GM19467 (cell line): Measurements from ENCODE around the gene DPYSL3.

Source experiments
- ATAC-seq: cut with Tn5 transposase; IDR thresholded peaks from one replicate; pipeline ENCODE4 v1.9.1; 2021; ENCODE audit warnings: mild to moderate bottlenecking, moderate library complexity; ENCODE audit not compliant: unreplicated experiment

Gene DPYSL3

DNA sequence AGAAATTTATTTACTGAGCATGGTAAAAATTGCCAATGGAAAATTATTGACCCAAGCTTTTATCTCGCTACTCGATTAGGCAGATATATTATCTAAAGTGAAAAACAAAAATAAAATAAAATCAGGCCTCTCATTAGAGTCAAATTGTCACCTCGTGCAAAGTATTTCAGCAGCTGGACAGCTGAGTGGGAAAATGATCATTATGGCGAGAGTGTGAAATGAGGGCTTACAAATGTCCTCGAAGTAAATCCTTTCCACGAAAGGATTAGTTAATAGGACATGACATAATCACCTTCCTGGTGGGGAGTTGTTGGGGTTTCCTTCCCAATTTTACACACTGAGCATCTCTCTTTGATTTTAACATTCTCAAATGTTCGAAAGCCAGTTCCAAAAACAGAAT is 5.4 kb upstream of the DPYSL3 start:
- ATAC-seq: no peak

DNA sequence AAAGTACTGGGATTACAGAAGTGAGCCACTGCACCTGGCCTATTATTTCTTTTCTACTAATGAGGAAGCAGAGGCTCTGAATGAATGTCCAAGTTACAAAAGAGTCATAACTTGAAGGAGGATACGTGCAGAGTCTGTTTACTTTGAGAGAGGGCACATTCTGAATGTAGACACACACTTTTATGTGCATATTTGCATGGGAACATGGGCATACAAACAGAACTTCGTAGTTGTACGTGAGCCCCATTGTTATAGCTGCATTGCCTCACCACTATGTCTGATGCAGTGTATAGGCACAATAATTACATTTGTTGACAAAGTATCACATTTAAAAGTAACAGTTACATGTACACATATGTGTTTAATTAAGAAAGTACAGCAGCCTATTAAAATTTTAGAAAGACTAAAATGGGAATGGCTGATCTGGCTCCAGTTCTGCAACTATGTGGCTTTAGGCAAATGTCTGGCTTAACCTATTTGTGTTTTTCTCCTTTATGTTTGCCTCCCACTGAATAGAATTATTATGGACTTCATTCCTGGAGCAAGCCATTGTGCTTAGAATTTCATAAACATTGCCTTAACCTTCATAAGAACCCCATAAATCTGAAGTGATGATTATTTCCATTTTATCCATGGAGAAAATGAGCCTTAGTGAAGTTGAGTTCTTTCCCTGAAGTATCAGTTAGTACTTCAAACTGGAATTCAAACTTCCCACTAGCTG is 3.0 kb upstream of the DPYSL3 start:
- ATAC-seq: no peak

DNA sequence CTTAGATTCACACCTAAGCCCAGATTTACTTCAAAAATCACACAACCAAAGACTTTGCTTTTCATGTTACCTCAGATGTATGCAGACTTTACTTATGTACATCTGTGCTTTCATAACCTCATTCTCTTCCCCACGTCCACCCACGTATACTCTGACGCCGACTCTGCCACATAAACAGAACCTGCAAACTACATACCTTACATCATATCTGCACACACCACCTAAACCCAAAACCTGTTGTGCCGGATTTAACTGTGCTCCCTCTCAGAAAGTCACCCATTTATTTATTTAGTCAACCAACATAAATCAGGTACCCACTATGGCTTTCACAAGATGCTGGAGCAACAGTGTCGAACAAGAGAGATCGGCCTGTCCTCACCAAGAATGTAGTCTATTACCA is 1.0 kb upstream of the DPYSL3 start:
- no peak for ATAC-seq

DNA sequence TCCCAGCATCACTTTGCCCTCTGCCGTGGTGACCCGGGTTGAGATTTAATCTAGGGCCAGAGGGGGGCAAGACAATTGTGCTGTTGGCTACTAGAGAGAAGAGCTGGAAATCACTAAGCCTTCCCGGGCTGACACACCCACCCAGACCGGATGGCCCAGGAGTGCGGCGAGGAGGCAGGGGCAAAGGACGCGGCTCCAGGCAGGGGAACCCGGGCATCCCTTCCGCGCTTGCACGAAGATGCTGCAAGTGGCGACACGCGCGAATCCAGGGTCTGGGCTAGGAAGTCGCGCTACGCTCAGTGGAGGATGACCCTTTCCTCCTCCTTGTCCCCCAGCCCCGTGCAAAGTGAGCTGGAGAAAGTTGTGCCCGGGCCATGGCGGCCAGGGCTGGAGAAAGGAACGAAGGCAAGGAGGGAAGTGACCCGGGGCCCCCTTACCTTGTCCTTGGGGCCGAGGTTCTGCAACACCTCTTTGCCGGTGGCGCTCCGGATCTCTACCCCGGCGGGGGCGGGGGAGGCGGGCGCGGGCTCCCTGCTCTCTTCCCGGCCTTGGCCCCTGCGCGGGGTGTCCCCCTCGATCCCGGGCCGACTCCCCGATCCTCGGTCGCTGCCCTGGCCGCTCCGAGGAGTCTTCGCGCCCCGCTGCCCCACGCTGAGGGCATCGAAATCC is 693 bp downstream of the DPYSL3 start:
- no peak for ATAC-seq

DNA sequence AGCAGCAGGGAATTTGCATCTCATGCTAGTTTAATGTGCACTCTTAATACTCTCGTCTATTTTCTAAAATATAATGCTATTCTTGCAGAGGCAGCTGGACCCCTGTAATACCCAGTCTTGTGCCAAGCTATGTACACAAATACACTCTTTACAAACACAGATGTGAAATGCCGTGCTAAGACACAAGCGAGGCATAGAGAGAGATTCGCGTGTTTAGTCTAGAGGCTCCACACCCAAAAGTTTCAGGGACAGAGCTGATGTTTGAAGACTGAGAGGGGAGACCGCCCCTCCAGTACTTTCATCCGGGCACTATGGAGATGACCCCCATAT is 1.2 kb downstream of the DPYSL3 start:
- ATAC-seq: no peak

DNA sequence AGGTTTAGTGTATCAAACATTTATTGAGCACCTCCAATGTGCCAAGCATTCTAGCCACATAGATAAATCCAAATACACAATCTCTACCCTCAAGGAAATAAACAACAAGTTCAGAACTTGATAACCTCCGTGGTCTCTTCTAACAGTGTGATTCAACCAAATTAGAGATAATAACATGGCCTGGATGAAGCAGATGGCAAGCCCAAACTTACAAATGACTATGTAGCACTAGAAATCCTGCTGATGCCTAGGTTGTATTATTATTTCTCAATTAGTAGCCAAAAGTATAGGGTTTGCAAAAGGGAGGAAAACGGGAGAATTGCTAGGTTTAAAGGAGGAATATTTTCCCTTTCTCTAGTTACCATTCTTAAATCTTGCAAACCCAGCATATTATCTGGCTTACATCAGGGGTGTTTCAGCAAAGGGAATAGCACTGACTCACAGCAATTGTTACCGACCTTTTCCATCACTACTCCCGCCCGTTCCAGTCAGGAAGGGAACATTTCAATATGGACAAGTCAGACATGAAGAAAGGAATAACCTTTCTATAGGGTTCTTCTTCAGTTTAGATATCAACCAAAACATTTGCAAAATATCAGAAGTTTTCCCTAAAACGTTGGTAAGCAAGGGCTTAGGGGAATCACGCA is 2.3 kb downstream of the DPYSL3 start:
- ATAC-seq: no peak

DNA sequence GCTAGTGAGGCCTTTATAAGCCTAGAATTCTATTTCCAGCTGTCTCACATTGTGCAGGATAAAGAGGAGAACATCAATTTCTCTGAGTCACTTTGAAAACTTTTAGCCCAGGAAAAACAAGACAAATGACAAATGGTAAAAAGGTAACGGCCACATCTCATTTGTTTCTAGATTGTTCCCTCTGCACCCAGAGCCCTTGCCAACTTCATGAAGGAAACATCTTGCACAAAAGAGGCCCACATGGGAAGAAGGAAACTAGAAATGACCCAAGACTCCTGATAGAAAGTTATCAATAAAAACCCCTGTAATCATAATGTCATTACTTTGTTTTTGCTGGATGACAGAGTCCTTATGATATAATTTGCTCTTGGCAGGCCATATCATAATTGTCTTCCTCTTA is 5.3 kb downstream of the DPYSL3 start:
- no peak for ATAC-seq

DNA sequence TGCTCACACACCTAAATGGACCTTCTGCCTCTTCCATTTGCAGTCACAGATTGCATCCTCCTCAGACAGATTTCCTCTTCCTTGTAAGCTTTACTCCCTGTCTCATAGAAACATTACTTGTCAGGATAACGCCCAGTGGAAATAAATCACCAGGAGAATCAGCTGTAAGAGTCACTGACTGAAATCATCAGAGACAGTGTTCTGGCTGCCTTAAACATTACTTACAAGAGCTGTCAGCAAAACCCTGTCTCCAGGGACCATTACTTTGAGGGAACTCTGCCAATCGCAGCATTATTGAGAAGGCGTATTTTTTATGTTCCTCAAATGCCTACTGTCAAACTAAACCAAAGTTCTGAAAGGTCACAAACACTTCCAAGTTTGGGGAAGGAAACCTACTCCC is 5.9 kb downstream of the DPYSL3 start:
- ATAC-seq: no peak

DNA sequence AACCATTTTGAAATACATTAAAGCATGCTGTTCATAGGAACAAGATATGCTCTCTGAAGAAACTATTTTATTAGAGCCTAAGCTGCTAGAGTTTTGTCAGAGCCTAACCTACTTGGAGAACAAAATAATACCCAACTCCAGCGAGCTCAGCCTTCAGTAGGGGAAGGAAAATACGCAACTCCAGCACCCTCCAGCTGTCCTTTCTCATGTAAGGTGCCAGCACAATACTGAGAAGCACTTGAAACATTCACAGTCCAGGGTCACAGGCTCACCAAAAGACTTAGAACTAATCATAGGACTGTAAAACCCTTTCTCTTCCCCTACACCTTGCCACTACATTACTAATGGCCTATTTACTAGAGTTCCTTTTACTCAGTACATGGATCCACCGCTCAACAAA is 18.9 kb downstream of the DPYSL3 start:
- no peak for ATAC-seq

DNA sequence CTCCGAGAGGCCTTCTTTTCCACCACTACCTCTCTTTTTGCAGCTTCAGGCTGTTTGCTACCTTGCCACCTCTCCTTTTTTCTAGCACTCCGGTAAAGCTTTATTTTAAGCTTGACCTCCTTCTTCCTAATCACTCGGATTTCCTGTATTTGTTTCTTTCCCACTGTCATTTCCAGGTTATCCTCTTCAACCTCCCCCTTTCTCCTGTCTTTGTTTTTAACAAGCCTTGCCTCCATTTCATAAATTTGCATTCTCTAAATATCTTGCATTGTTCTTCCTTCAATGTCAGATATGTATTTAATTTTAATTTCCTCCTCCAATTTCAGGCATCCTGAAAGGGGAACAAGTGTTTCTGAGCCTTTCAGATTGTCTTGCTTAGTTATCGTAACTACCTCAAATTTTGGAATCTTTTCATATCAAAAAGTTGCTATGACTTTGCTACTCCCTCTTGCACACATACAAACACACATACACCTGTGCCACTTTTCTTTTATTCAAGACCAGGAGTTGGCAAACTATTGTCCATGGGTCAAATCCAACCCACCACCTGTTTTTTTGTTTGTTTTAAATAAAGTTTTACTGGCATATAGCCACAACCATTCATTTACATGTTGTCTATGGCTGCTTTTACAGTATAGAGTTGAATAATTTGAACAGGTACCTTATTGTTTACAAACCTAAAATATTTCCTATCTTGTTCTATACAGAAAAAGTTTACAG is 22.7 kb downstream of the DPYSL3 start:
- no peak for ATAC-seq

DNA sequence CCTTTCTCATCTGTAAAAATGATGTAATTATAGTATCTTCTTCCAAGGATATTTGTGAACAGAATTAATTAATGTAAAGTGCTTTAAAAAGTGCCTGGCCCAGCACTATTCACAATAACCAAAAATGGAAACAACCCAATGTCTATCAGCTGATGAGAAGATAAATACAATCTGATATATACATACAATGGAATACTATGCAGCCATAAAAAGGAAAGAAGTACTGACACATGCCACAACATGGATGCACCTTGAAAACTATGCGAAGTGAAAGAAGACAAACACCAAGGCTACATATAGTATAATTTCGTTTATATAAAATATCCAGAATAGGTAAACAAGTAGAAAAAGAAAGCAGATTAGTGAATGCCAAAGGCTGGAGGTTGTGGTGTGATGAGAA is 24.1 kb downstream of the DPYSL3 start:
- ATAC-seq: no peak

DNA sequence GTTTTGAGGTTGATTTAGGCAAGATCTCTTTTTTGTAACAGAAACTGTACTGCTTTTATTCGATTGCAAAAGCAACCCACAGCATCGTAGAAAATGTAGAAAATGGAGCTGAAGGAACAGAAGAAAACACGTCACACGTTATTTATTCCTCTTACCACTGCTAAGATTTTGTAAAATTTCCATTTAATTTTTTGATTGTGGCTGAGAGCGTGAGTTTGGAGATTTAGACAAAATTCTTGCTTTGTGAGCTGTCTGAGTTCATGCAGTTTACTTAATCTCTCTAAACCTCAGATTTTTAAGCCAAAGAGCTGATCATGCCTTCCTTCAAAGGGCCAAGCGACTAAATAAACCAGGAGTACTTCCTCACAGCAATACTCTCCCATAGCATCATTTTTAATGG is 24.8 kb downstream of the DPYSL3 start:
- ATAC-seq: no peak

DNA sequence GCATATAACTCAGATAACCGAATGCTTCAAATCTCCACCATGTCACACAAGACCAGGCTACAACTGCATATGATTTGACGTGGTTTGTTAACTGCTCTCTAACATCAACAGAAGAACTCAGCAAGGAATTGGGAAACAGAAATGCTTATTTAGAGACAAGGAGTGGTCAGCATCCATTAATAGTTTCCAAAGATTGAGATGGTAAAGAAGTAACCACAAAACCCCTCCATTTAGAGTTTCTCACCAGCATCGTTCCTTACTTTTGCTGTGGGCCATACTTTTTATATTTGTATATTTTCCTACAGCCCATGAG is 25.2 kb downstream of the DPYSL3 start:
- no peak for ATAC-seq

DNA sequence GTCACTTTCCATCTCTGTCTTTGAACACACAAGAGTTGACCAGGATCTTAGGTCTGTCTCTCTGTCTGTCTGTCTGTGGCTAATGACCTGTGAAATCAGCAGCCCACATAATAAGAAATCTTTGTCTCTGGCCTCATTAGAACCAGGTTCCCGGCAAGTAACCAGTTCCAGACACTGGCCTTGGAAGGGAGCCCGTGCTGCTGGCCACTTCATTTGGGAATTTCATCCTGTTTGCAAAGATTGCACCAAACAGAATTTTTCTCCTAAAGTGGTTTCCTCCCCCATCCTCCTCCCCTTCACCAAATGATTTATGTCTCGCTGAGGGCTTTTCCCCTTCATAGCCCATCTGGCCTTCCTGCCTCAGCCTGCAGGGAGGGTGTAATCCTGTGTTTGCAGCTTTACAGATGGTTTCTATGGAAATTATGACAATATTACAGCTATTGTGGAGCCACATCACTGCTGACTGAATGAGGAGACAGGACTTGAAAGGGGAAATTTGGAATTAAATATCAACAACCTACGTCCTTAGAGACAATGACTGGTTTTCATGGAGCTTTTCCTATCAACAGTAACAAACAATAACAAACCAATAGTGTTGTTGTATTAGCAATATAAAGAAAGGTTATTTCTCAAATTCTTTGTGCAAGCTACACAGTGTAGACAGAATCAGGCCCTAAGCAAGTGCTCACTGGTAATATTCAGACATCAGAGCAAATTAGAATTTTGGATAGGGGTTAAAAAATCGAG is 25.7 kb downstream of the DPYSL3 start:
- ATAC-seq: no peak

DNA sequence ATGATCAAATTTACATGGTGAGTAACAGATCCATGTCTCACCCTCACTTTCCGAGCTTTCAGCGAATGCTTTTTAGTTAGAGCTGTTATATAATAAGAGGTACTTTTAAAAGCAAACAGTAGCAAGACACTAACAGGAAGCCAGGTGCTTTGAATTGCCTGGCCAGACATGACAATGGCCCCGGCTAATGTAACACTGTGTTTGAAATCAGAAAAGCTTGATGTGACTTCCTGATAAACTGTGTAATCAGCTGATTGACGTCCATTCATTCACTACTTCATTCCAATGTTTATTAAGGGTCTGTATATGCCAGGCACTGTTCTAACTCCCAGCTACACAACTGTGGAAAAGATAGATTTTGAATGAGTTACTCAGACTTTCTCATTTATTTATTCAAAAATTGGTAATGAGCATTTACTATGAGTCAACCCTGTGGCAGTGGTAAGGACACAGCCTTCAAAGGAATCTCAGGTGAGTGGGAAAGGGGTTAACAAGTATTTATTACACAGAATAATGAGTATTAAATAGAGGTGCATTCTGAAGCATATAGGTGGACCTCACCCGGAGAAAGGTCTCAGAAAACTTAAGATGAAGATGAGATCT is 26.6 kb downstream of the DPYSL3 start:
- no peak for ATAC-seq

DNA sequence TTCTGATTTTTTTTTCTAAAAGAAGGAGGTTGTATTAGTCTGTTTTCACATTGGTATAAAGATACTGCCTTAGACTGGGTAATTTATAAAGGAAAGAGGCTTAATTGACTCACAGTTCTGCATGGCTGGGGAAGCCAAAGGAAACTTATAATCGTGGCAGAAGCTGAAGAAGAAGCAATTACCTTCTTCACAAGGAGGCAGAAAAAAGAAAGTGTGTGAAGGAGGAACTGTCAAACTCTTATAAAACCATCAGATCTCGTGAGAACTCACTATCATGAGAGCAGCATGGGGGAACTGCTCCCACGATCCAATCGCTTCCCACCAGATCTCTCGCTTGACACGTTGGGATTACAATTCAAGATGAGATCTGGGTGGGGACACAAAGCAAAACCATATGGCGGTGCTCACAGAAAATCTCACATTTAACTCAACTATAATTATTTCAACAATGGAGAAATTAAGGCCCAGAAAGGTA is 27.1 kb downstream of the DPYSL3 start:
- ATAC-seq: no peak

DNA sequence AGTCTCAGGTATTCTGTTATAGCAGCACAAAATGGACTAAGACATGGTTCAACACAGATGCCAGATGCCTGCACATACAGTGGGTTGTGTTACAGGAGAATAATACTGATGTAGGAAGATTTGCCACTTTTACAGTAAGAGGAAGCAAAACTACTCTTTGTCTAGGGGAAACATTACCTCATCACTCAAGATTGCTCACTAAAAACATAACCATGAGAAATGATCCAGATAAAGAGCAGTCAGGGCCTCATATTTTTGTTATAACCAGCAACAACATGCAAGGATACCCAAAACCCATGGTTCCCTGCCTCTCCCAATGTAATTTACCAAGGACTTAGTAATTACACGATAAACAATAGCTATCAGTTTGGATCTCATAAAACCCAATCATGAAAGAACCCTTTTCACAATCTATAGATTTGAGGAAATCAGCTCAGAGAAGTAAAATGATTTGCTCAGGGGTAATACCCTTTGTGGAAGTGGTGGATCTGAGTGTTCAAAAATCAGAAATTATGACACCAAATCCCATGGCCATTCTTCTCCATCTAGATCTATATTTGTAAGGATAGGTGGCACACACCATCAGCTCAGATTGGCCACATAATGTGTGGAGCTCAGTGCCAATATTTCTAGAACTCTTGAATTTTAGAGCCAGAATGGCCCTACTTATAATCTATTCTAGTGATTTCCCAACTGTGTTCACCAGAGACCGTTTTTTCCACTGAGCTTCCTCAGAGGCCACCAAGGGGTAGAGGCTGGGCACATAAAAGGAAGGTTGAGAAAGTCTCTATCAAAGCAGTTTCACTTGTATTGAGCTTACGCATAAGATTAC is 27.8 kb downstream of the DPYSL3 start:
- ATAC-seq: no peak

DNA sequence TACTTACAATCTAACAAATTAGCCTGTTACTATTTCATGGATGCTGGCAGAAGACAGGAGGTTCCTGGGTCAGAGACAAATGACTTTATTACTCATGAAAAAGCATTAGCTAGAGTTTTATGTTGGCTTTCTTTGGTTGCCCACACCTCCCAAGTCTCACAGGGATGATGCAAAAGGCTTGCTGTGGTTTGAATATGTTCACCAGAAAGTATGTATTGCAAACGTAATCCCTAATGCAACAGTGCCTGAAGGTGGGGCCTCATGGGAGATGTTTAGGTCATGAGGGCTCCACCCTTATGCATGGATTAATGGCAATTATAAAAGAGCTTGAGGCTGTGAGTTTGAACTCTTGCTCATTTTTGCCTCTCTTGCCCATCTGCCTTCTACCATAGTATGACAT is 28.5 kb downstream of the DPYSL3 start:
- no peak for ATAC-seq

DNA sequence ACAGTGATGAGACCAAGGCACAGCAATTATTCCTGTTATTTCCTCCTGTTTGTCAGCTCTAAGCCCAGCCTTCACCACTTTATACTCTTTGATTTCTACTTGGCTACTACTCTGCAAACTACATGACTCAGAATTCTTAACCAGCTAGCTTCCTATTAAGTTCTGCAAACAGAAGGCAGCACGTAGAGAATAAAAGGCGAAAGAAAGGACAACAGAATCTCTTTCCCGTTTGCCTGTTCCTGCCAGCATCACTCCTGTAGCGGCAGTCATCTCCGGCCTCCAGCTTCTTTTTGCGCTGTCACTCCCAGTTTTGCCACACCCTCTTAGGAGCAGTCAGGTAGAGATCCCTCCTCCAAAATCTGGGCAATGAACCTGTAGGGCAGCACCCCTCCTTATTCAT is 29.9 kb downstream of the DPYSL3 start:
- ATAC-seq: no peak

DNA sequence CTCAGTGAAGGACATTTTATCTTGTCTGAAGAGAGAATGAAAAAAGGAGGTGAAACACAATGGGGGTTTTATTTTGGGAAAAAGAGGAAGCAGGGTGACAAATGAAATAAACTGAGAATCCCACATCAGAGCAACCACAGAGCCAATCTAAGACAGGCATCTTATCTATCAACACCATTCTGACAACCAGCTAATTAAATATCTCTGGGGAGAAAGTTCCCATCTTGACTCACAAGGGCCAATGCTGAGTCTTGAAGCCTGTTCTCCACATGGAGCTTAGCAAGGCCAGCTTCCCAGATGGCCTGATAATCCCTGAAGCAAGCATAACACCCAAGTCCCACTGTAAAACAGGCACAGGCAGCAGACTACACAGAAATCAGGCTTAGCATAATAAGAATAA is 30.4 kb downstream of the DPYSL3 start:
- ATAC-seq: no peak
